Caki2 (cell line): Measurements from ENCODE around the gene SELENOO. TPM values are rescaled to one million over a fixed set of nuclear protein-coding genes. Genes with fewer than 3 reads are reported as not detected.

Experiments used
- DNase-seq: peaks from one replicate; pipeline ENCODE4 v3.0.0-alpha.2; 2015; ENCODE audit warnings: low read depth
- in situ Hi-C: cut with HindIII; loops from 2 replicates; pipeline ENCODE4 v1.10.0; 2016; ENCODE audit warnings: low sequenced_read_pairs, low pct_unique_long_range_greater_than_20kb, mixed read lengths
- total RNA-seq: library from RNA; depleted of rRNA; stranded (reverse); fragments of >200 nt; shearing (Covaris generic); gene quantifications from 2 replicates; pipeline ENCODE4 v1.2.3, GENCODE V29; 2014; ENCODE audit warnings: low replicate concordance

The SELENOO gene
- total RNA-seq, 1 experiment from 2014 or later, result 61.6 TPM

DNA sequence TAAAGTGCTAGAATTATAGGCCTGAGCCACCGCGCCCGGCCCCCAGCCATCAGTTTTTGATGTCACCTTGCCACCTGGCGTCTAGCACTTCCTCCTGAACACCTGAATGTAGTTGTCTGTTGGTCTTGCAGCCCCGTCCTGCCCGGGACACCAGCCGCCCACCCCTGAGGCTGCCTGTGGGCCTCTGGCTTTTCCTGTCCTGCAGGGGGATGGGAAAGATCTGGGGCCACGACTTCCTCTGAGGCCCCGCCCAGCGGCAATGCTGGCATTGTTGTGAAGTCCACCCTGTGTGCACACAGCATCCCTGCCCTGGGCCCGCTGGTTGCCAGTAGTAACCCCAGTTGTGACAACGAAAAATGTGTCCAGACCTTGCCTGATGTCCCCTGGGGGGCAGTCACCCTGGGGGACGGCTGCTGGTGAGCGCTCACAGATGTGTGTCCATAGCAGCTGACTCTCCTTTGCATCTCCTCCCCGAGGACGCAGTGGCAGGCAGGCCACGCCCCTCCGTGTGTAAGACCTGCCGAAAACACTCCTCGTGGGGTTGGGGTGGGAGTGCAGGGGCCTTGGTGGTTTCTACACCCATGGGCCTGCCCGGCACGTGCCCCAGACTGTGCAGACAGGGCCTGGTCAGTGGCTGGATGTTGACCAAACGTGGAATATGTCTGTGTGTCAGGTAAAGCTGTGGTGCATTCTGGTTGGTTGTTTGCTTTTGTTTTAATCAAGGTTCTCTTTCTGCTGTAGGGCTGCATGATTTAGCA is 6.8 kb downstream of the SELENOO start:
- in situ Hi-C loops, result no loop called here
- no peak for DNase-seq

DNA sequence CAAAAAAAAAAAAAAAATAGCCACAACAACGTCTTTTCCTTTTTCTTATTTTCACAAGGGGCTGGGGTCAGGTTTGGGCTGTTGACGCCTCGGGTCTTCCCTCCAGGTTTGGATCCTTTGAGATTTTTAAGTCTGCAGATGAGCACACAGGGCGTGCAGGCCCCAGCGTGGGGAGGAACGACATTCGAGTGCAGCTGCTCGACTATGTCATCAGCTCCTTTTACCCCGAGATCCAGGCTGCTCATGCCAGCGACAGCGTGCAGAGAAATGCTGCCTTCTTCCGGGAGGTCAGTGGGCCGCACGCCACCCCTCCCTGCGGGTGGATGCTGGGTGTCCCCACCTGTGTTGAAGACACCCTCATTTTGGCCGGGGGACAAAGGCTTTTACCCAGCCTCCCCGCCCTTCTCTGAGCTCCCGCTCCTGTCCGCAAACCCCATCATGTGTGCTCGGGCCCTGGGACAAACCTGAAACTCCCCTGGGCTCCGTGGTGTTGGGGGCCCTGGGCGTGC is 7.7 kb downstream of the SELENOO start:
- no peak for DNase-seq
- in situ Hi-C loops, result no loop called here

DNA sequence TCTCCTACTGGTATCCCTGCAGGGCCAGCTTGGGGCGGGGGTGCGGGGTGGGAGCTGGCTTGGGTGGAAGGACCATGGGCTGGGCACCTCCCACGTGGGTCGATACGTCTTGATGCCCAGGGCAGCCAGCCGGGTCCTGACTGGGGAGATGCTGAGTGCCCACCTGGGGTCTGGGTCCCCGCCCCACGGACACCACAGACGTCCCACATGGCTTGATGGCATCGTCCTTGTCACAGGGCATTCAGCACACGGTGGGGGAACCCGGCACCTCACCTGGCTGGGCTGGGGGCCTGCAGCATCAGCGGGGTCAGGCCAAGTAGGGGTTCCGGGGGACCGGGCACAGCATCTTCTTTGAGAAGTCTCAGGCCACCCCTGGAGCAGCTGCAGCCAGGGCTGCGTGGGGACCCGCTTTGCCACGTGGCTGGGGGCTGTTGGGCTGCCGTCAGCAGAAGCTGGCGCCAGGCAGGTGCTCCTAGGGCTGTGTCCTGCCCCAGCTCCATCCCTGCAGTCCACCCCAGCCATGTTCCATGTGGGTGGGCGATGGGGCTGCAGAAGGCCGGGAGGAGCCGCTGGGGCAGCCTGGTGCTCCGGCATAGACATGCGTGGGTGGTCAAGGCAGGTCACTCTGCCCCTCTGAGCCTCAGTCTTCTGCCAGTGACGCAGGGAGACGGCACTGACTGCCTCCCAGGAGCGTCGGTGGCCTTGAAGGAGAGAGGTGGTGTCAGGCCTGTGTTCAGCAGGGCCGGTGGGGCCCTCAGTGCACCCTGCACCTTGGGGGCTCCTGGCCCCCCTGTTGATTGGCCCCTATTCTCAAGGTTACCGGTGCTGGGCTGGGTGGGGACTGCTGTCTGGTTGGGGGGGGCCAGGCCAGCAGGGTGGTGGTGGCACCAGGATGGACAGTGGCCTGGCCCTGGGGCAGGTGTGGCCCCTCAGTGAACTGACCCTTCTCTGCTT is 8.4 kb downstream of the SELENOO start:
- in situ Hi-C loops, result no loop called here
- no peak for DNase-seq

- DNase-seq, result peak; percentile 44
- in situ Hi-C loops, result no loop called here
Measured at GRCh38 chr22:50209893-50210292, 9.1 kb downstream of the SELENOO start.

DNA sequence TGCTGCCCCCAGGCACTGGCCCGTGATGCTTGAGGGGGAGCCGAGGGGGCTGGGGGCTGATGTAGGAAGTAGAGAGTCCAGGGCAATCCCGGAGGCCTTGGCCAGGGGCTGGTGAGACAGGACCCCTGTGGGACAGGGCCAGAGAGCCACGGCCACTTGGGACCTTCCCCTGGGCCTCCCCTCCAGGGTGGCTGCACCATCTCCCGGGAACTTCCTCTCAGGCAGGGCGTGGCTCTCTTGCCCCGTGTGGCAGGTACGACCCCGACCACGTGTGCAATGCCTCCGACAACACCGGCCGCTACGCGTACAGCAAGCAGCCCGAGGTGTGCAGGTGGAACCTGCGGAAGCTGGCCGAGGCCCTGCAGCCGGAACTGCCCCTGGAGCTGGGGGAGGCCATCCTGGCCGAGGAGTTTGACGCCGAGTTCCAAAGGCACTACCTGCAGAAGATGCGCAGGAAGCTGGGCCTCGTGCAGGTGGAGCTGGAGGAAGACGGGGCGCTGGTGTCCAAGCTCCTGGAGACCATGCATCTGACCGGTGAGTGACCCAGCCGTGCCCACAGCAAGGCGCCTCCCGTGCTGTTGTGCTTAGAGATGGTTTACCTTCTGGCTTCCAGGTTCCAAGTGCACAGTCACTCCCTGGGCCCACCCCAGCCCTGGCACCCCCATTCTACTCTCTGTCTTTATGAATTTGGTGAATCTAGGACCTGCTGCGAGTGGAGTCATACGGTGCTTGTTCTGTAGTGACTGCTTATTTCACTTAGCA is 9.7 kb downstream of the SELENOO start:
- no peak for DNase-seq
- in situ Hi-C loops, result no loop called here

GRCh38 chr22:50211147-50211546 is 10.3 kb downstream of the SELENOO start:
- in situ Hi-C loops, result no loop called here
- DNase-seq, result no peak

DNA sequence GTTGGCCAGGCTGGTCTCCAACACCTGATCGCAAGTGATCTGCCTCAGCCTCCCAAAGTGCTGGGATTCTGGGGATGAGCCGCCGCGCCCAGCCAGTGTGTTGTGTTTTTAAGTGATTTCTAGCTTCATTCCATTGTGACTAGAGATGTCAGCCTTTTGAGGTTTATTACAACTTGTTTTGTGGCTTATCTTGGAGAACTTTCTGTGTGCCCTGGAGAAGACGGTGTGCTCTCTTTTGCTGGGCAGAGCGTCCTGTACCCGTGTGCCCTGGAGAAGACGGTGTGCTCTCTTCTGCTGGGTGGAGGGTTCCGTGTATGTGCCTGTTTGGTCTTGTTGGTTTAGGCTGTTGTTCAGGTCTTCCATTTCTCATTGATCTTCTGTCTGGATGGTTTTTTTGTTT is 12.5 kb downstream of the SELENOO start:
- no peak for DNase-seq
- in situ Hi-C loops, result no loop called here

DNA sequence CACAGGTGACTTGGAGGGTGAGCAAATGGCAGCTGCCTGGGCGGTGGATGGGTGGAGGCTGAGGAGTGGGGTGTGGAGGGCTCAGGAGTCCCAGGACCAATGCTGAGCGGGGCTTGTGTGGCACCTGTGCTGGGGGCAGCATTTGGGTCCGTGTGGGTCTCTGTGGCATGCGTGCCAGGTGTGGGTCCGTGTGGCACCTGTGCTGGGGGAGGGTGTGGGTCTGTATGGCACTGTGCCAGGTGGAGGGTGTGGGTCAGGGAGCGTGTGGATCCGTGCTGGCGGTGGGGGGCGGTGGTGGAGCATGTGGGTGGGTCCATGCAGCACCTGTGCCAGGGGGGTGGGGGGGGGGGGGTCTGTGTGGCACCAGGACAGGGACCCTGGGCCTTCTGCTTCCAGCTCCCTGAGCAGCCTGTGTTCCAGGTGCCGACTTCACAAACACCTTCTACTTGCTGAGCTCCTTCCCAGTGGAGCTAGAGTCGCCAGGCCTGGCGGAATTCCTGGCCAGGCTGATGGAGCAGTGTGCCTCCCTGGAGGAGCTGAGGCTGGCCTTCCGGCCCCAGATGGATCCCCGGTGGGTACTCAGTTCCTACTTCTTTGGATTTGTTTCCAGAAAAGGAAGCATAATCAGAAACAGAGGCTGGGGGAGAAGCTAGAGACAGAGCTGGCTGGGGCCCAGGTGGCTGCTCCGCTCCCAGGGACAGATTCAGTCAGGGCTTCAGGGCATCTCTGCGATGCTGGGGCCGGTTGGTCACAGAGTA is 14.7 kb downstream of the SELENOO start:
- in situ Hi-C loops, result no loop called here
- no peak for DNase-seq

GRCh38 chr22:50216055-50216683 is 15.4 kb downstream of the SELENOO start:
- DNase-seq, result no peak
- in situ Hi-C loops, result no loop called here

- DNase-seq, result no peak
- in situ Hi-C loops, result no loop called here
Measured at GRCh38 chr22:50216684-50217520, 16.1 kb downstream of the SELENOO start.

- in situ Hi-C loops, result no loop called here
- no peak for DNase-seq
Measured at GRCh38 chr22:50217543-50218152, 16.8 kb downstream of the SELENOO start.

DNA sequence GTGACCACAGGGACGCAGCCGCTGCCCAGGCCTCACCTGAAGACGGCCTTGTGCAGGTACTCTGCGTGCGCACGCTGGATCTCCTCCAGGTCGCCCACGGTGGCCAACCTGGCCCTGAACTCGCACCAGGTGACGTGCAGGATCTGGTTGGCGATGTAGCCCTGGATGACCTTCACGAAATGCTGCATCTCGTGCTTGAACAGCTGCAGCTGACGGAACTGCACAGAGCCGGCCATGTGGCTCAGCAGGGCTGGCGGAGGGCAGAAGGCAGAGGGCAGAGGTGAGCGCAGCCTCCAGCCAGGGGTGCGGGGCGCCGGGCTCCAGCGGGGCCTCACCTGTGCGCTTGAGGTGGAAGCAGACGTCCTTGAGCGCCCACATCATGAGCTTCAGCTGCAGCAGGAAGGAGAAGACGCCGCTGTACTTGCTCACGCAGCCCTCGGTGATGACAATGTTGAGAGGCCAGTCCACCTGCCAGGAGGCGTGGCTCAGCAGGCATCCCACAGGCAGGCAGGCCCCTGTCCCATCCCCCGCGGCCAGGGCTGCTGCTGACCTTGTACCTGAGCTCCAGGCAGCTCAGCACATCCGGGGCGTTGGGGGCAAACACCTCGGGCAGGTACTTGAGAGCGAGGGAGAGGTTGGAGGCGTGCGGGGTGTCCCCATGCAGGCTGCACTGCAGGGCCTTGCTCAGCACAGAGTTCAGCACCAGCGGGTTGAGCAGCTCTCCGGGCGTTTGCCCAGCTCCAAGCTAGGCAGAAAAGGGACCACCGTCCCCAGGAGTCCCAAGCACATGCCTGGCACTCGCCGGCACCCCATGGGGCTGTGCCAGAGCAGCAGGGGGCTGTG is 17.6 kb downstream of the SELENOO start:
- in situ Hi-C loops, result no loop called here
- no peak for DNase-seq

DNA sequence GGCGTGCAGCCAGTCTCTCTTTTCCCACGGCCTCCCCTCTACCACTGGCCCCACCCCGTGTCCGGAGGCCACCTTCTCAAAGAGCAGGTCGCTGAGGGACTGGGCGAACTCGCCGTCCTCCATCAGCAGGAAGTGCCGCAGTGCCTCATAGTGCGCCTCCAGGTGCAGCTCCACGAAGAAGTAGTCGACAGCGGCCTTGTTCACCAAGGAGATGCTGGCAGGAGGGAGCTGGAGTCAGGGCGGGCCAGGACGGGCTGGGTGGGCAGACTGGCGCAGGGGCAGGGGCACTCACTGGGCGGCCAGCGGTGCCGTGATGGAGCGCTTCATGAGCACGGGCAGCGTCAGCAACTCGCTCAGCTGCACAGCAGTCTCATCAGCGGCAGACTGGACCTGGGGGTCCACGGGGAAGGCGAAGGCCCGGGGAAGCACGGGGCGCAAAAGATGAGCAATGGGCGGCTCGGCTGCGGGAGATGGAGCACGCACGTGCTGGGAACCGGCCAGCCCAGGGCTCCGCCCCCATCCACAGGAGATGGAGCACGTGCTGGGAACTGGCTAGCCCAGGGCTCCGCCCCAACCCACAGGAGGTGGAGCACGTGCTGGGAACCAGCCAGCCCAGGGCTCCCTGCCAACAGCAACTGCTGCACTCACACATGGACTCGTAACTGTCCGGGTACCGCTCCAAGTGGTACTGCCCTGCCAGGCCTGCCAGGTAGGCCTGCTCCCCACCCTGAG is 18.4 kb downstream of the SELENOO start:
- in situ Hi-C loops, result no loop called here
- peak; percentile 57 for DNase-seq

DNA sequence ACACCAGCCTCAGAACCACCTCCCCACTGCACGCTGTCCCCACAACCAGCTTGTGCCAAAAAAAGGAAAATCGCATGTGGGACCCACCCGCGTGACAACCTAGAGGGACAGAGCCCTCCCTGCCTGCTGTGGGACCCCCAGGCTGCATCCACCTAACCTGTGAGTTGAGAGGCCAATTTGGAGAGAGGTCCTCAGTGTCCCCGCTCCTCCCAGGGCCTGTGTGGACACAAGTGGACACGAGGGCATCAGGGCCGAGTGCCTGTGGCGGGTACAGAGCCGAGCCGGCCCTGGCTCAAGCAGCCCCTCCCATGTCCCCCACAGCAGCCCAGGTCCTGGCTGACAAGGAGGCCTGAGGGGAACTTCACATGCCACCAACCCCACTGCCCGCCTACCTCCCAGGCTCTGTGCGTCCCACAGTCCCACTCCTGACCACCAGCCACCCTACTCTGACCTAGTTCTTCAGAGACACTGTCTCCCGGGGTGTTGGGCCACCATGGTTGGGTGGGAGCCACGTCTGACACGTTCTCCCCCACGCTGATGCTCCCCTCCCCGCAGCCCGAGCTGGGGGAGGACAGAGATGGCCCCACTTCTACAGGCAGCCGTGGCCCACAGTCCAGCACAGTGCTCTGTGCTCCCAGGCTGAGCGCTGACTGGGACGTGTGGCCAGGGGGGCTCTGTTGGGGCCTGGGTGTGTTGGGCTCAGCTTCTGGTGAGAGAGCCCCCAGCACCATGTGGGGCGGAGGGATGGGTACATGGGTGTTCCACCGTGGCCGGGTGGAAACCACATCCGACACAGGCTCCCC is 19.2 kb downstream of the SELENOO start:
- no peak for DNase-seq
- in situ Hi-C loops, result no loop called here
